Smooth muscle cell (in vitro differentiated cells): Measurements from ENCODE around the gene DHRS7B. TPM values are rescaled to one million over a fixed set of nuclear protein-coding genes. Genes with fewer than 3 reads are reported as not detected.

ENCODE experiments used
- DNase-seq: peaks from one replicate; lab custom pipeline; 2025; ENCODE audit not compliant: unreplicated experiment; lab: John Stamatoyannopoulos, UW
- H2AFZ ChIP-seq: fragments of 200-600 bp; sonication (generic); 2 replicates; pipeline ENCODE4 v1.6.0; 2016; ENCODE audit warnings: antibody characterized with exemption, low read depth, mild to moderate bottlenecking
- H3F3A ChIP-seq: fragments of 200-600 bp; sonication (generic); 2 replicates; pipeline ENCODE4 v1.6.0; 2017; ENCODE audit warnings: antibody characterized with exemption, low read depth
- H3K27ac ChIP-seq: fragments of 200-600 bp; sonication (generic); 2 replicates; pipeline ENCODE4 v1.5.1; 2016; ENCODE audit warnings: low read depth, mild to moderate bottlenecking
- H3K27me3 ChIP-seq: fragments of 200-600 bp; sonication (generic); 2 replicates; pipeline ENCODE4 v1.6.1; 2016; ENCODE audit warnings: low read depth, mild to moderate bottlenecking
- H3K36me3 ChIP-seq: fragments of 200-600 bp; sonication (generic); 2 replicates; pipeline ENCODE4 v1.5.1; 2016; ENCODE audit warnings: low read depth
- H3K4me1 ChIP-seq: fragments of 200-600 bp; sonication (generic); 2 replicates; pipeline ENCODE4 v1.5.1; 2016; ENCODE audit warnings: low read depth
- H3K4me2 ChIP-seq: fragments of 200-600 bp; sonication (generic); 2 replicates; pipeline ENCODE4 v1.6.0; 2016; ENCODE audit warnings: mild to moderate bottlenecking
- H3K4me3 ChIP-seq: fragments of 200-600 bp; sonication (generic); 2 replicates; pipeline ENCODE4 v1.5.1; 2016; ENCODE audit warnings: mild to moderate bottlenecking
- H3K79me2 ChIP-seq: fragments of 200-600 bp; sonication (generic); 2 replicates; pipeline ENCODE4 v1.6.0; 2016; ENCODE audit warnings: low read depth, mild to moderate bottlenecking
- H3K9ac ChIP-seq: fragments of 200-600 bp; sonication (generic); 2 replicates; pipeline ENCODE4 v1.6.0; 2016; ENCODE audit warnings: low read depth
- H3K9me3 ChIP-seq: fragments of 200-600 bp; sonication (generic); replicated peaks from 2 replicates; pipeline ENCODE4 v1.5.1; 2016; ENCODE audit warnings: low read depth
- H4K20me1 ChIP-seq: fragments of 200-600 bp; sonication (generic); 2 replicates; pipeline ENCODE4 v1.6.0; 2016; ENCODE audit warnings: low read depth
- CTCF ChIP-seq: fragments of 200-600 bp; sonication (generic); IDR thresholded peaks from 2 replicates; pipeline ENCODE4 v1.5.1; 2017; ENCODE audit warnings: borderline replicate concordance, mild to moderate bottlenecking, antibody characterized with exemption; ENCODE audit not compliant: insufficient read depth, poor library complexity, severe bottlenecking
- WGBS: methylation state at CpG from one replicate; pipeline ENCODE4 v1.1.7; 2016; ENCODE audit warnings: low lambda C conversion rate; 5-methylcytosine and 5-hydroxymethylcytosine counted together
- polyA plus RNA-seq: library from polyadenylated mRNA; unstranded; fragments of >200 nt; fragmentation: Nextera tagmentation; extraction: Ambion mirVana; gene quantifications from 2 replicates; pipeline ENCODE4 v1.2.1, GENCODE V29; 2016
- total RNA-seq: library from RNA; depleted of rRNA; stranded (reverse); fragments of >200 nt; gene quantifications from 2 replicates; pipeline ENCODE4 v1.2.3, GENCODE V29; 2014

DHRS7B gene
- total and polyA plus RNA-seq, 2 experiments from 2014 or later: 30.0 to 32.5 TPM

GRCh38 chr17:21186399-21187187 is 59.8 kb downstream of the DHRS7B start:
- DNase-seq: no peak
- Histone ChIP-seq H3K4me1 (no peaks in the 10 kb centered on the region), H3F3A (no peaks in the 10 kb centered on the region), H3K9me3 (no peaks in the 10 kb centered on the region), H3K4me3 (no peak overlapping the region), H3K36me3 (no peaks in the 10 kb centered on the region), H3K27me3 (no peaks in the 10 kb centered on the region), H3K27ac (no peak overlapping the region), H3K79me2 (no peaks in the 10 kb centered on the region), H4K20me1 (peaks cover 2% of the 10 kb centered on the region), H2AFZ (no peak overlapping the region), H3K9ac (no peak overlapping the region), H3K4me2 (no peak overlapping the region)
- 87% methylated on average over 6 of the region's 6 CpGs for WGBS
- no peak for TF ChIP-seq CTCF

- Histone ChIP-seq H3F3A (no peaks in the 10 kb centered on the region), H3K4me3 (no peak overlapping the region), H3K27ac (no peak overlapping the region), H4K20me1 (peaks cover 18% of the 10 kb centered on the region), H3K4me2 (no peak overlapping the region), H3K79me2 (no peaks in the 10 kb centered on the region), H3K9me3 (no peaks in the 10 kb centered on the region), H3K27me3 (no peaks in the 10 kb centered on the region), H3K36me3 (no peaks in the 10 kb centered on the region), H2AFZ (no peak overlapping the region), H3K9ac (no peak overlapping the region), H3K4me1 (no peaks in the 10 kb centered on the region)
- TF ChIP-seq CTCF: no peak
- WGBS: 98% methylated on average over 4 of the region's 4 CpGs
- DNase-seq: no peak
Measured at GRCh38 chr17:21189361-21189760, 62.6 kb downstream of the DHRS7B start.

DNA sequence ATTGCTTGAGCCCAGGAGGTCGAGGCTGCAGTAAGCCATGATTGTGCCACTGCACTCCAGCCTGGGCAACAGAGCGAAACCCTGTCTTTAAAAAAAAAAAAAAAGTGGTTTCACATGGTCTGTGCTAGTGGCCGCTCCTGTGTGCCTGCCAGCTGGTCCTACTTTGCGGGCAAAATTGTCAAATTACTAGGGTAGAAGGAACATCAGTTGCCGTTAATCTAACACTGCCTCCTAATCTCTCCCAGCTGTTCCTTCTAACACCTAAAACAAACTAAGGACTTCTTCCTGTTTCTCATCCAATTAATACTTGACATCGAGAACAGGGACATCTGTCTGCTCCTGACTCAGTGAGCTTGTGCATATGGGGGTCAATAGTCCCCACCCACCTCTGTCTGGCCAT is 63.3 kb downstream of the DHRS7B start:
- 97% methylated on average over 6 of the region's 6 CpGs for WGBS
- Histone ChIP-seq H2AFZ (no peak overlapping the region), H3K4me2 (no peak overlapping the region)

More for the DNA sequence above, 63.3 kb downstream of the DHRS7B start:
- Histone ChIP-seq H3F3A (no peaks in the 10 kb centered on the region), H3K9me3 (no peaks in the 10 kb centered on the region), H3K27me3 (no peaks in the 10 kb centered on the region), H3K79me2 (no peaks in the 10 kb centered on the region), H4K20me1 (peaks cover 25% of the 10 kb centered on the region), H3K4me1 (no peaks in the 10 kb centered on the region), H3K27ac (no peak overlapping the region), H3K4me3 (no peak overlapping the region), H3K9ac (no peak overlapping the region), H3K36me3 (no peaks in the 10 kb centered on the region)
- no peak for TF ChIP-seq CTCF
- DNase-seq: no peak
